NCI-H345 treated with DMSO at 0.1 percent for 48 hours (cell line): ENCODE data around the gene POTEJ.
"Not testable (repeated sequence)": the region's sequence is repeated elsewhere in the genome, so short reads cannot be mapped to it uniquely, and the experiment has no call there.

Experiments
- DNase-seq: peaks from one replicate; lab custom pipeline; 2025; ENCODE audit not compliant: unreplicated experiment; lab: John Stamatoyannopoulos, UW

Gene POTEJ

DNA sequence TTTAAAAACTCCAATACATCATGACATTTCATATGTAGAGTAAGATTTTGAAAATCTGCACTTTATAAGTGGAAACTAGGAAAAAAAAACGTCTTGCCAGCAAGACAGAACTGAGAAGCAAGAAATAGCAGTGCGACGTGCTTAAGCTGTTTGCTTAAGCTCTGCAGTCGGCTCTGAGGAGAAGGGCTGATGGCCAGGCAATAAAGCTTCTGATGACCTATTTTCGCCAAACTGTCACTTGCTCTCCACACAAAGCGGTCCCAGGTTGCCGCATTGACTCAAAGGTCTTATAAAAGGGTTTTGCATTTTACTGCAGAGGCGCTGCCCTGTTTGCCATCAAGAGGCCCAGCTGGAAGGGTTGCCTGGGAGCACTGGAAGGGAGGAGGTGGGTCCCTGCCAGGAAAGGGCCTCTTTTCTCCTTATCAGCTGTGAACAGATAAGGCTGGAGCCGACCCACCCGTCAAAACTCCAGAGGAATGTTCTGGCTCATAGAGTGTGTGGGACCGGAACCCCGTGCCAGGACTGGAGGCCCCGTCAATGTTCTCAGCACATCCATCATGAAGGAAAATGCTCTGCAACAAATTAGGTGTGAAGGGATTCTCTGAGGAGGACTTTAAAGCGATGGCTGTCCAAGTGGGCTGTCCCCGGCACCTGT is 9.5 kb upstream of the POTEJ start:
- DNase-seq, result not testable (repeated sequence)

DNA sequence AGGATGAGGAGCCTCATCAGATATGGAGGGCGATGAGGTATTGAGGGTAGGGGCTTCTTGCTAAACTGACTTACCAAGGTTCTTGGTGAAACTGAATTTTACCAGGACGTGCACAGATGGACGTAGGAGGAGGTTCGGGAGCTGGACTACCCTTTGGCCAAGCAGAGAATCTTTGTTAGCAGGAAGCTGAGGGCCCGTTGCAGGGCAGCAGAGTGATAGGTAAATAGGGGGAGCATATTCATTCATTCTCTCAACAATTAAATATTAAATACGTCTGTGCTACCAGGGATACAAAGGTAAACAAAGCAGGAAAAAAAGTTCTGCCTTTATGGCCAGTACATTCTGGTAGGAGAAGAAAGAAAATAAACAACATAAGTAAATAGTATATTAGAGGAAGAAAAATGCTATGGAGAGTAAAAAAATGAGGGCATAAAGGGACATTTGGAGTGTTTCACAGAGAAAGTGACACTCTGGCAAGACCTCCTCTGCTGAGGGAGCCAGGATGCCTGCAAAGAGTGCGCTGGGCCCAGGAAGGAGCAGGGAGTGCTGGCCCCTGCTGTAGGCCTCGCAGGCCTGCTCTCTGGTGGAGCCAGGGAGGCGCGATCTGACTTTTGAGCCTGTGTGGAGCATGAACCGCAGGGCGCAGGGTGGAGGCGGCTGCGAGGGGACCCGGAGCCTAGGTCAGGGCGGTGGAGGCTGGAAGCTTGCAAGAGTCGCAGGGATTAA is 2.8 kb upstream of the POTEJ start:
- DNase-seq, result not testable (repeated sequence)

DNA sequence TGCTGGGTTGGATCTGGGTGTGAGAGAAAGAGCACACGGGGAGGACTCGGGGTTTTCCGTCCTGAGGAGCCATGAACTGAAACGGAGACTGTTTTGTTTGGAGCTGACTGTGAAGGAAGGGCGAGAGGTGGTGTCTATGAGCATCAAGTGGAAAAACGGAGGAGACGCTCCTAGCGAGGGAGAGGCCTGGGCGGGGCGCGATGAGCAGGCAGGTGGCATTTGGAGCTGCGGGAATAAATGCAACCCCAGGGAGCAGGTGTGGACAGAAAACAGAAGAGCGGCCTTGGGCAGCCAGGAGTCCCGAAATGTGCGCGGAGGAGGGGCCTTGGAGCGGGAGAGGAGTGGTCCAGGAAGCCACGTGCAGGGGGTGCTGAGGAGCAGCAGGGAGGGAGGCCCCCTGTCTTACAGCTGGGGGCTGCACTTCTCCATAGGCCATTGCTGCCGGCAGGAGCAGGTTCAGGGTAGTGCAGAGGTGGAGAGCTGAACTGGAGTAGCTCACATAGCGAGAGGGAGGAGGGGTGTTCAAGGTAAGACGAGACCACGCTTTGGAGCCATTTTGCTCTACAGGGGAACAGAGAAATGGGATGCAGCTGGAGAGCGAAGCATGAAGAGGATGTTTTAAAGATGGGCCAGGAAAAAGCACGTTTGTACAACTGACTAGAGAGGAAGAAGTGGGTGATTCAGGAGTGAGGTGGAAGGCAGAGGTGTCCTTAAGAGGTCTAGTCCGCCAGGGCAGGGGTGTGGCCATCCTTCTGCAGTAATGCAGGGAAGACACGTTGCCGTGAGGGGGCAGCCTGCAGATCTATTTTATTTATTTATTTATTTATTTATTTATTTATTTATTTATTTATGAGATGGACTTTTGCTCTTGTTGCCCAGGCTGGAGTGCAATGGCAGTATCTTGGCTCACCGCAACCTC is 2.0 kb upstream of the POTEJ start:
- not testable (repeated sequence) for DNase-seq

DNA sequence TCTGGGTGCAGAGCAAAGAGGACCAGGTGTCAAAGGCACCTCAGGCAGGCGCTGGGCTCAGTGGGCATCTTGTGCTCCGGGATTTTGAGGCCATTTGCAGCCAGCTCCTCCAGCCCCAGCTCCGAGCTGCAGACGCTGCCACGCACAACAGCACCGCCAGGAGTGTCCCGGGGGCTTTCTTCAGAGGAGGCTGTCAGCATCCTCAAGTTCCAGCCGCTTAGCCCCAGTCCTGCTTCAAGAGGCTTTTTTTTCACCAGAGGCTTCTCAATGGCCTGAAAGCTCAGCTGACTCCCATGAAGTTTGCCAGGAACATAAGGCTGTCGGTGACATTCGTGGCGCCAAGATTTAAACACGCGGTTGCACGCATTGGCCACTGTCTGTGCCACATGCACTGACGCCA is 754 bp upstream of the POTEJ start:
- DNase-seq, result not testable (repeated sequence)

DNA sequence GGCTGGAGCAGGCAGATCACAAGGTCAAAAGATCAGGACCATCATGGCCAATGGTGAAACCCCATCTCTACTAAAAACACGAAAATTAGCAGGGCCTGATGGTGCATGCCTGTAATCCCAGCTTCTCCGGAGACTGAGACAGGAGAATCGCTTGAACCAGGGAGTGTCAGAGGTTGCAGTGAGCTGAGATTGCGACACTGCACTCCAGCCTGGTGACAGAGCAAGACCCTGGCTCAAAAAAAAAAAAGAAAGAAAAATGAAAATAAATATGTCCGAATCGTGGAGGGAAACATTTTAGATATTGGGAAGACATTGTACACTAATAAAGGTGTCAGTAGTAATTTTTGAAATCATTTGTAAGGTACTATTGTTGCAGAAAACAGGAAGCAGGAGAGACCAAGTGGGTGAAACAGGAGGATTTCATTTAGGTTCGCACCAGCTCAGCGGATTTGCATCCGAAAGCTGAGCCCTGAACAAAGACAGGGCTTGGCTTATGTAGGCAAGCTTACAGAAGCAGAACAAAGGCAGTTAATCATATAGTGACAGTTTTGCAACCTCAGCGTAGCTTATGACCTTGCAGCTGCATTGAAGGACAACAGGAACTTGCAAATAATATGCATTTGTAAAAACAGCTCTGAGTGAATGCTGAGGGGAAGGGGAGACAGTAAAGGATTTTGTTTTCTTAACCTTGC is 17.7 kb downstream of the POTEJ start:
- not testable (repeated sequence) for DNase-seq

DNA sequence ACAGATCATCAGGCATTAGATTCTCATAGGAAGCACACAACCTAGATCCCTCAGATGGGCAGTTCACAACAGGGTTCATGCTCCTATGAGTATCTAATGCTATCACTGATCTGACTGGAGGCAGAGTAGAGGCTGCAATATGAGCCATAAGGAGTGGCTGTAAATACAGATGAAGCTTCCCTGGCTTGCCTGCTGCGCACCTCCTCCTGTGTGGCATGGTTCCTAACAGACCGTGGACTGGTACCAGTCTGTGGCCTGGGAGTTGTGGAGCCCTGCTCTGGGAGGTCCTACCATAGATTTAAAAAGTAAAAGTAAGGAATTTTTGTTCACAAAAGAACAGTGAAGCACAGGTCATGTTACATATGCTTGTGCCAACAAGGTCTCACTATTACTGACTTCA is 27.7 kb downstream of the POTEJ start:
- DNase-seq, result not testable (repeated sequence)

DNA sequence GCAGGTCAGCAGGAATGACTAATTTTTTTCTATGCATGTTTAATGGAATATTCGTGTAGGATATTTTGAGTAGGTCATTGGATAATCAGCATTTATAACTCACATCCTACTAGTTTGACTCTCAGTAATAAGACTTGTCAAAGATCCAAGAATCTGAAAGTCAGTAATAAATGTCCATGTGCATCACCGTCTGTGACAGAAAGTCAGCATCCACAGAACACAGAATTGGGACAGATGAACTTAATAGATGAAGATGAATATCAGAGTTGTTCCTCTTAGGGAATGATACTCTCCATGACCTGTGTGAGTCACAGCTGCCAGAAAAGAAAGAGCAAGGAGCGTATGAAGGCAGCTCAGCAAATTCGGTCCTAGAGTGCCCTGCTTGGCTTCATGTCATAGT is 30.4 kb downstream of the POTEJ start:
- not testable (repeated sequence) for DNase-seq

DNA sequence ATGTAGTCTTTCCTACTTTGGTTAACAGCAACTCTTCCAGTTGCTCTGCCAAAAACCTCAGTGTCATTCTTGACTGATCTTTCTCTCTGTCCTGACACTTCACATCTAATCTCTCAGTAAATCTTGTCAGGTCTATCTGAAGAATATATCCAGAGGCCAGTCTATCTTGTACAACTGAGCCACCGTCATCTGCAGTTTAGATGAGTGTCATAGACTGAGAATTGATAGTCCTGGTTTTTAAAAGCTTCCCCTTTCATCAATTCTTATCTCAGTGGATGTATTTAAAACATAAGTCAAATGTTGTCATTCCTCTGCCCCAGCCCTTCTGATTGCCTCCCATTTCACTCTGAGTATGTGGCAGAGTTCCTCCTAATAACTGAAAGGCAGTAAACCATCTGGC is 38.0 kb downstream of the POTEJ start:
- DNase-seq, result not testable (repeated sequence)

DNA sequence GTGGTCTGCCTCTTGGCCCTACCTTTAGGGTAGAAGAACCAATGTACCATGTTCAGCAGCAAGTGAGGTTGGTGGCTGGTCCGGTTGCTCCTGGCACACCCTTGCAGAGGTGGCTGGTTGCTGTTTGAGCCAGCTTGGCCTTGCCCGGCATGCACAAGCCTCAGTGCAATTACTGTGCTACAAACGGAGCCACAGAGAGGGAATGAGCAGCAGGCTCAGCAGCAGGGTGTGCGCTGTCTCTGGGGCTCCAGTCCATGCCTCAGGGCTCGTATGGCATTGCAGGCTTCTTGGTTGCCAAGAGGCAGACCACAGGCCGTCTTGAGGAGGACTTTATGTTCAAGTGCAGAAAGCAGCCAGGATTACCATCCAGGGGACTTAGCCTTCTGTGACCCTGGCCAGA is 53.3 kb downstream of the POTEJ start:
- not testable (repeated sequence) for DNase-seq

DNA sequence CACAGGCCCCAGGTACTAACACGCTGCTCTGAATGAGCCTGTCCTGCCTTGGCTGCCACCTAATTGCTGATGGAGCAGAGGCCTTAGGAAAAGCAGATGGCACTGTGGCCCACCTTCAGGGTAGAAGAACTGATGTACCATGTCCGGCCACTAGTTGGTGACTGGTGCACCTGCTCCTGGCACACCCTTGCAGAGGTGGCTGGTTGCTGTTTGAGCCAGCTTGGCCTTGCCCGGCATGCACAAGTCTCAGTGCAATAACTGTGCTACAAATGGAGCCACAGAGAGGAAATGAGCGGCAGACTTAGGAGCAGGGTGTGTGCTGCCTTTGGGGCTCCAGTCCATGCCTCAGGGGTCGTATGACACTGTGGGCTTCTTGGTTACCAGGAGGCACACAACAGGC is 54.4 kb downstream of the POTEJ start:
- not testable (repeated sequence) for DNase-seq

DNA sequence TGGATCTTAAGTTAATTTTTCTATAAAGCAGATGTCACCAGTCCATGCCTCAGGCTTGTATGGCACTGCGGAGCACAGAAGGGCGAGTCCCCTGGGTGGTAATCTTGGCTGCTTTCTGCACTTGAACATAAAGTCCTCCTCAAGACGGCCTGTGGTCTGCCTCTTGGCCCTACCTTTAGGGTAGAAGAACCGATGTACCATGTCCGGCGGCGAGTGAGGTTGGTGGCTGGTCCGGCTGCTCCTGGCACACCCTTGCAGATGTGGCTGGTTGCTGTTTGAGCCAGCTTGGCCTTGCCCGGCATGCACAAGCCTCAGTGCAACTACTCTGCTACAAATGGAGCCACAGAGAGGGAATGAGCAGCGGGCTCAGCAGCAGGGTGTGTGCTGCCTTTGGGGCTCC is 56.3 kb downstream of the POTEJ start:
- not testable (repeated sequence) for DNase-seq

DNA sequence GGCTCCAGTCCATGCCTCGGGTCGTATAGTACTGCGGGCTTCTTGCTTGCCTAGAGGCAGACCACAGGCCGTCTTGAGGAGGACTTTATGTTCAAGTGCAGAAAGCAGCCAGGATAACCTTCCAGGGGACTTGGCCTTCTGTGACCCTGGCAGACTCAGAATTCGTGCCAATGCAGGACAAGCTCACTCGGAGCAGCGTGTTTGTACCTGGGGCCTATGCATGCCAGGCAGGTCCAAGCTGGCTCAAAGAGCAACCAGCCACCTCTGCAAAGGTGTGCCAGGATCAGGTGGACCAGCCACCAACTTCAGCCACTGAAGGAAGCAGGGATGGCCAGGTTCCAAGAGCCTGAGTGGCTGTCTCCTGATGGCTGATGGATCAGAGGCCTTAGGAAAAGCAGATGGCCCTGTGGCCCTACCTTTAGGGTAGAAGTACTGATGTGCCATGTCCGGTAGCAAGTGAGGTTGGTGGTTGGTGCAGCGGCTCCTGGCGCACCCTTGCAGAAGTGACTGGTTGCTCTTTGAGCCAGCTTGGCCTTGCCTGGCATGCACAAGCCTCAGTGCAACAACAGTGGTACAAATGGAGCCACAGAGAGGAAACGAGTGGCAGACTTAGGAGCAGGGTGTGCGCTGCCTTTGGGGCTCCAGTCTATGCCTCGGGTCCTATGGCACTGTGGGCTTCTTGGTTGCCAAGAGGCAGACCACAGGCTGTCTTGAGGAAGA is 58.9 kb downstream of the POTEJ start:
- DNase-seq, result not testable (repeated sequence)

DNA sequence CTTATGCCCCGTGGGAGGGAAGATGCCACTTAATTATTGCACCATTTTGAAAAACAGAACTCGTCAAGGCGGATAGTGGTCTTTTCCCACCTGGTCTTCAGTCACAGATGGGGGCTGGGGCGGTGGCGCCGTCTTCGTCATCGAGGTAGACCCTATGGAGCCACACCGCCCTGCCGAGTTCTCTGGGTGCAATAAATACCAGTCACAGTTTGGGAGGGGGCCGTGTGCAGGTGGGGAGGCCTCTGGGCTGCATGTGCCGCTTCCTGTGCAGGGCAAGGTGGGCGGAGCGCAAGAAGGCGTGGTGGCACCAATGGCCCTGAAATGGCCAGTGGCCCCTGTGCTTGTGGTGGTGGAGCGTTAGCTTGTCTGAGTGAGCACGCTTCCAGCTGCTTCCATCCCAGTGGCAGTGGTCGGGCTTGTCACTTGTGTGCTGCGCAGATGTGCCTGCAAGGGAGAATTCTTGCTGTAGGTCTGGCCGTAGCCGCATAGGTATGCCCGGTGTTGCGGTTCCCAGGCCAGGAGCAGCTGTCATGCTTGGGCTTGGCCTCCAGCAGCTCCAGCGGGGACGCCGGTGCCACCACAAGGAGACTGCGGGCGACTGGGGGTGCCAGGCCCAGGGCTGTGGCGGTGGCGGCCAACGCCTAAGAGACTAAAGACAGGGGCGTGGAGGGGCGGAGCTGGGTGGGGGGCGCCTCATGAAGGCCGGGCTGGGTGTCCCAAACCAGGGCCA is 81.0 kb downstream of the POTEJ start:
- DNase-seq, result not testable (repeated sequence)

DNA sequence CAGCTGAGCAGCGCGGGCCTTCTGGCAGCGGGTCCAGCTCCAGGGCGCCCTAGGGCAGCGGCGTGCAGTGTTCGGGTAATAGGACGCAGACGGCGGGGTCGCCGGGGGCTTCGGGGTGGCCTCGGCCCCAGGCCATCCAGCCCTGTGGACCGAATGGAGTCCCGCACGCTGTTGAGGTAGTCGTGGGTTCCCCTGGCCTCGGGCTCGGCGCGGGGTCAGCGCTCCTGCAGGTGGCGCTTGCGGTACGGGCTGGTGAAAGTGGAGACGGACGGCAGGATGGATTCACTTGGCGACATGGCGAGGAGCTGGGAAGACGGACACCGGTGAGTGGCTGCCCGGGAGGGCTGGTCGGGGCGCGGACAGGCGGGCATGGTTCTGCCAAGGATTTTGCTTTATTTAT is 82.2 kb downstream of the POTEJ start:
- DNase-seq, result not testable (repeated sequence)

DNA sequence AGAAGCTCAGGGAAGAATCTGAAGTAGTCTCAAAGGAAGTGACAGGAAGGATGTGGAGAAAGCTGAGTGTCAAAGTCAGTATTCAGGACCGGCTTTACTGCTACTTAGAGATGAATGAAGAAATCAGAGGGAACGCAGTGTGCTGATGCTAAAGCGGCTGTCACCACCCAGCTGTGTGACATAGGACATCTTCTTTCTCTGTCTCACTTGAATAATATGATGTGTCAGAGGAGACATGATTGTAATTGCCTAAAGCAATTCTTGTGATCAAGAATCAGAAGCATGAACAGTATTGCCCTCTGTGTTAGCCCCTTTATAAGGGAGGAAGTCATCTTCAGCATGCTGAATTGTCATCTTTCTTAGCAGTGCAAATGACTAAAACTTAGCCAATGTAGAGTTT is 92.0 kb downstream of the POTEJ start:
- not testable (repeated sequence) for DNase-seq
